OCI-LY7 (cell line): Measurements from ENCODE around the gene SND1. TPM values are rescaled to one million over a fixed set of nuclear protein-coding genes. Genes with fewer than 3 reads are reported as not detected.

Source experiments
- BruUV-seq: library from RNA; stranded (reverse); fragments of 400-500 nt; replicated peaks from 2 replicates; lab custom pipeline; 2021; lab: Mats Ljungman, UMichigan
- CTCF ChIA-PET: fragments of 300-600 bp; sonication (Branson Sonifier 250); formaldehyde crosslinking; loops from one replicate; lab custom pipeline; 2022; ENCODE audit warnings: antibody characterized with exemption; ENCODE audit not compliant: unreplicated experiment; lab: Charles Lee
- POLR2A ChIA-PET: fragments of 300-600 bp; sonication (Branson Sonifier 250); formaldehyde crosslinking; loops from one replicate; lab custom pipeline; 2022; ENCODE audit warnings: antibody characterized with exemption; lab: Charles Lee
- DNase-seq: peaks from one replicate; pipeline ENCODE4 v3.0.0-alpha.2; 2015; ENCODE audit warnings: low spot score
- H2AFZ ChIP-seq: fragments of 200-600 bp; sonication (generic), shearing (Covaris generic); 2 replicates; pipeline ENCODE4 v1.6.1; 2014; ENCODE audit warnings: mild to moderate bottlenecking, antibody characterized with exemption, low read length, moderate library complexity
- H3K27ac ChIP-seq: fragments of 200-600 bp; sonication (generic); 2 replicates; pipeline ENCODE4 v1.5.1; 2014; ENCODE audit warnings: mixed run types, low read depth, mild to moderate bottlenecking, moderate library complexity, low read length, inconsistent platforms; ENCODE audit not compliant: poor library complexity, severe bottlenecking
- H3K36me3 ChIP-seq: fragments of 200-600 bp; sonication (generic); 2 replicates; pipeline ENCODE4 v1.6.1; 2014; ENCODE audit warnings: mild to moderate bottlenecking, antibody characterized with exemption, low read length, moderate library complexity, mixed read lengths; ENCODE audit not compliant: insufficient read depth
- H3K4me1 ChIP-seq: fragments of 200-600 bp; sonication (generic); 2 replicates; pipeline ENCODE4 v1.5.1; 2014; ENCODE audit warnings: mild to moderate bottlenecking, low read length; ENCODE audit not compliant: insufficient read depth, poor library complexity, severe bottlenecking
- H3K4me2 ChIP-seq: fragments of 200-600 bp; sonication (generic); 2 replicates; pipeline ENCODE4 v1.6.1; 2014; ENCODE audit warnings: mild to moderate bottlenecking, low read length
- H3K4me3 ChIP-seq: fragments of 200-600 bp; sonication (generic); 2 replicates; pipeline ENCODE4 v1.5.1; 2014; ENCODE audit warnings: mild to moderate bottlenecking, low read depth, low read length; ENCODE audit not compliant: poor library complexity, severe bottlenecking
- H3K79me2 ChIP-seq: fragments of 200-600 bp; sonication (generic); 2 replicates; pipeline ENCODE4 v1.6.1; 2016; ENCODE audit warnings: low read depth, mild to moderate bottlenecking, low read length, moderate library complexity, mixed read lengths; ENCODE audit not compliant: insufficient read depth
- H3K9me2 ChIP-seq: fragments of 200-600 bp; sonication (generic); 2 replicates; pipeline ENCODE4 v1.6.1; 2016; ENCODE audit warnings: mild to moderate bottlenecking, low read length, mixed read lengths; ENCODE audit not compliant: insufficient read depth
- H3K9me3 ChIP-seq: fragments of 200-600 bp; sonication (generic); 2 replicates; pipeline ENCODE4 v1.6.1; 2014; ENCODE audit warnings: mild to moderate bottlenecking, mixed run types, low read length, mixed read lengths
- H4K20me1 ChIP-seq: fragments of 200-600 bp; sonication (generic); 2 replicates; pipeline ENCODE4 v1.6.1; 2014; ENCODE audit warnings: mild to moderate bottlenecking, antibody characterized with exemption, low read length, moderate library complexity, mixed read lengths; ENCODE audit not compliant: insufficient read depth
- CTCF ChIP-seq: fragments of 200-600 bp; sonication (generic); conservative IDR thresholded peaks from 2 replicates; pipeline ENCODE4 v1.5.1; 2014; ENCODE audit warnings: mild to moderate bottlenecking, antibody characterized with exemption, low read length, moderate library complexity, mixed read lengths
- EZH2phosphoT487 ChIP-seq: fragments of 200-600 bp; sonication (generic); IDR thresholded peaks from 2 replicates; pipeline ENCODE4 v1.6.1; 2018; ENCODE audit warnings: low read depth, borderline replicate concordance, mild to moderate bottlenecking, mixed run types, antibody characterized with exemption, low read length, moderate library complexity, mixed read lengths
- intact Hi-C: fragments of 100-400 bp; cut with micrococcal nuclease; formaldehyde crosslinking; loops from one replicate; pipeline ENCODE4 v1.10.0; 2022; ENCODE audit not compliant: unreplicated experiment
- total RNA-seq, 2 experiments: library from RNA; depleted of rRNA in 1 of 2; stranded (reverse); fragments of >200 nt in 1 of 2; shearing (Covaris generic) in 1 of 2; gene quantifications; 2 replicates each; pipeline ENCODE4 v1.2.3, GENCODE V29; 2014 to 2022

Gene SND1
- total RNA-seq, 2 experiments from 2014 or later, result 111 to 221 TPM

- CTCF ChIA-PET, result no interaction called here
- Histone ChIP-seq H2AFZ (no peak overlapping the region), H3K27ac (no peak overlapping the region), H4K20me1 (no peaks in the 10 kb centered on the region), H3K4me2 (no peak overlapping the region), H3K36me3 (no peaks in the 10 kb centered on the region), H3K79me2 (no peaks in the 10 kb centered on the region), H3K4me1 (no peaks in the 10 kb centered on the region), H3K4me3 (no peak overlapping the region), H3K9me2 (no peaks in the 10 kb centered on the region), H3K9me3 (no peaks in the 10 kb centered on the region; the same call in 1 of the 2 replicates)
- POLR2A ChIA-PET, result interaction anchor here (0.6 kb wide), 1 partner anchor 438 kb away, joined by 3 read pairs; no protein-coding TSS in a partner anchor
- DNase-seq, result no peak
- intact Hi-C loops, result no loop called here
- TF ChIP-seq CTCF (no peak), EZH2phosphoT487 (no peak)
- BruUV-seq, result no TSS peak
These were observed 42.7 kb upstream of the SND1 start for GRCh38 chr7:127609297-127609696.

- no peaks in the 10 kb centered on the region for H3K36me3 ChIP-seq
- H3K79me2 ChIP-seq, result no peaks in the 10 kb centered on the region
- no peaks in the 10 kb centered on the region for H4K20me1 ChIP-seq
- no peak overlapping the region for H3K4me2 ChIP-seq
- no peak for TF ChIP-seq EZH2phosphoT487
- TF ChIP-seq CTCF, result no peak
- H3K27ac ChIP-seq, result no peak overlapping the region
- CTCF ChIA-PET, result no interaction called here
- no TSS peak for BruUV-seq
- H2AFZ ChIP-seq, result no peak overlapping the region
- no peak overlapping the region for H3K4me3 ChIP-seq
- intact Hi-C loops, result no loop called here
- H3K9me2 ChIP-seq, result no peaks in the 10 kb centered on the region
- no peak for DNase-seq
- no peaks in the 10 kb centered on the region; the same call in 1 of the 2 replicates for H3K9me3 ChIP-seq
- H3K4me1 ChIP-seq, result no peaks in the 10 kb centered on the region
- POLR2A ChIA-PET, result no interaction called here
These were observed 39.7 kb upstream of the SND1 start for GRCh38 chr7:127612263-127612662.

- no peak overlapping the region for H2AFZ ChIP-seq
- no peaks in the 10 kb centered on the region for H3K9me3 ChIP-seq
- H3K9me2 ChIP-seq, result no peaks in the 10 kb centered on the region
- TF ChIP-seq CTCF (no peak), EZH2phosphoT487 (no peak)
- no TSS peak for BruUV-seq
- H3K79me2 ChIP-seq, result no peaks in the 10 kb centered on the region
- no peak overlapping the region for H3K27ac ChIP-seq
- POLR2A ChIA-PET, result interaction anchor here (1.5 kb wide), 1 partner anchor 33 kb away, joined by 3 read pairs; no protein-coding TSS in a partner anchor
- no peak overlapping the region for H3K4me3 ChIP-seq
- no peaks in the 10 kb centered on the region for H4K20me1 ChIP-seq
- H3K36me3 ChIP-seq, result no peaks in the 10 kb centered on the region
- DNase-seq, result no peak
- no peak overlapping the region for H3K4me2 ChIP-seq
- no peaks in the 10 kb centered on the region for H3K4me1 ChIP-seq
- CTCF ChIA-PET, result no interaction called here
- intact Hi-C loops, result no loop called here
These were observed 35.3 kb upstream of the SND1 start for GRCh38 chr7:127616724-127617123.
